ENCODE data around the gene FXR2.

FXR2 gene

GRCh38 chr17:7589891-7590691 lies 24.6 kb downstream of the FXR2 start, which contains the start of gene SOX15:
SOX15 (minus strand) TSS chr17:7590094; CDS start chr17:7589676, 418 bp downstream.
- H2AFZ ChIP-seq (ENCODE audit: low read depth, low read length): no peak within 1 kb of the TSS
- peaks cover 13% of the 10 kb centered on the region for H3K4me1 ChIP-seq (ENCODE audit: insufficient read depth, low read length)
- H3K27me3 ChIP-seq (ENCODE audit: insufficient read depth, low read length): no peaks in the 10 kb centered on the region
- H3K4me3 ChIP-seq (ENCODE audit: low read length): no peak within 1 kb of the TSS
- peaks cover 79% of the 10 kb centered on the region for H3K36me3 ChIP-seq (ENCODE audit: insufficient read depth, low read length)
- H3K9me3 ChIP-seq (ENCODE audit: low read length): peaks cover 2% of the 10 kb centered on the region

- H3K9me3 ChIP-seq (ENCODE audit: low read length): peaks cover 2% of the 10 kb centered on the region
- no peak overlapping the region for H3K4me3 ChIP-seq (ENCODE audit: low read length)
- no peak overlapping the region for H2AFZ ChIP-seq (ENCODE audit: low read depth, low read length)
- H3K36me3 ChIP-seq (ENCODE audit: insufficient read depth, low read length): peaks cover 71% of the 10 kb centered on the region
- peaks cover 13% of the 10 kb centered on the region for H3K4me1 ChIP-seq (ENCODE audit: insufficient read depth, low read length)
- no peaks in the 10 kb centered on the region for H3K27me3 ChIP-seq (ENCODE audit: insufficient read depth, low read length)
Observed at GRCh38 chr17:7589204-7589868, 25.4 kb downstream of the FXR2 start.

- Histone ChIP-seq H3K36me3 (ENCODE audit: insufficient read depth, low read length) (peaks cover 65% of the 10 kb centered on the region), H3K4me1 (ENCODE audit: insufficient read depth, low read length) (peaks cover 13% of the 10 kb centered on the region), H3K4me3 (ENCODE audit: low read length) (no peak overlapping the region), H3K9me3 (ENCODE audit: low read length) (peaks cover 2% of the 10 kb centered on the region), H3K27me3 (ENCODE audit: insufficient read depth, low read length) (no peaks in the 10 kb centered on the region), H2AFZ (ENCODE audit: low read depth, low read length) (no peak overlapping the region)
Observed at GRCh38 chr17:7588553-7589203, 26.0 kb downstream of the FXR2 start.

GRCh38 chr17:7587420-7588151 lies 27.1 kb downstream of the FXR2 start:
- no peaks in the 10 kb centered on the region for H3K27me3 ChIP-seq (ENCODE audit: insufficient read depth, low read length)
- H3K4me3 ChIP-seq (ENCODE audit: low read length): no peak overlapping the region
- H3K4me1 ChIP-seq (ENCODE audit: insufficient read depth, low read length): peaks cover 19% of the 10 kb centered on the region
- no peak overlapping the region for H2AFZ ChIP-seq (ENCODE audit: low read depth, low read length)
- H3K9me3 ChIP-seq (ENCODE audit: low read length): peaks cover 2% of the 10 kb centered on the region
- peaks cover 54% of the 10 kb centered on the region for H3K36me3 ChIP-seq (ENCODE audit: insufficient read depth, low read length)

GRCh38 chr17:7586673-7587419 lies 27.9 kb downstream of the FXR2 start:
- H3K9me3 ChIP-seq (ENCODE audit: low read length): peaks cover 2% of the 10 kb centered on the region
- no peak overlapping the region for H3K4me3 ChIP-seq (ENCODE audit: low read length)
- H3K36me3 ChIP-seq (ENCODE audit: insufficient read depth, low read length): peaks cover 49% of the 10 kb centered on the region
- H3K27me3 ChIP-seq (ENCODE audit: insufficient read depth, low read length): no peaks in the 10 kb centered on the region
- no peak overlapping the region for H2AFZ ChIP-seq (ENCODE audit: low read depth, low read length)
- peaks cover 19% of the 10 kb centered on the region for H3K4me1 ChIP-seq (ENCODE audit: insufficient read depth, low read length)

- Histone ChIP-seq H3K4me1 (ENCODE audit: insufficient read depth, low read length) (peaks cover 5% of the 10 kb centered on the region), H3K9me3 (ENCODE audit: low read length) (no peaks in the 10 kb centered on the region), H3K36me3 (ENCODE audit: insufficient read depth, low read length) (peaks cover 47% of the 10 kb centered on the region), H3K4me3 (ENCODE audit: low read length) (peak within 1 kb of the TSS; percentile 65), H2AFZ (ENCODE audit: low read depth, low read length) (no peak within 1 kb of the TSS), H3K27me3 (ENCODE audit: insufficient read depth, low read length) (no peaks in the 10 kb centered on the region)
Observed at GRCh38 chr17:7583253-7584109, 31.2 kb downstream of the FXR2 start, which contains the start of gene MPDU1. MPDU1 (plus strand) TSS chr17:7583852; CDS start chr17:7583863, 11 bp downstream.

- H2AFZ ChIP-seq (ENCODE audit: low read depth, low read length): no peak overlapping the region
- H3K36me3 ChIP-seq (ENCODE audit: insufficient read depth, low read length): peaks cover 47% of the 10 kb centered on the region
- H3K9me3 ChIP-seq (ENCODE audit: low read length): no peaks in the 10 kb centered on the region
- H3K4me3 ChIP-seq (ENCODE audit: low read length): peak overlapping the region; percentile 65
- H3K27me3 ChIP-seq (ENCODE audit: insufficient read depth, low read length): no peaks in the 10 kb centered on the region
- peaks cover 5% of the 10 kb centered on the region for H3K4me1 ChIP-seq (ENCODE audit: insufficient read depth, low read length)
Observed at GRCh38 chr17:7582396-7583252, 32.1 kb downstream of the FXR2 start.

GRCh38 chr17:7580604-7581575 lies 33.8 kb downstream of the FXR2 start:
- Histone ChIP-seq H3K4me3 (ENCODE audit: low read length) (no peak overlapping the region), H2AFZ (ENCODE audit: low read depth, low read length) (no peak overlapping the region), H3K36me3 (ENCODE audit: insufficient read depth, low read length) (peaks cover 53% of the 10 kb centered on the region), H3K9me3 (ENCODE audit: low read length) (no peaks in the 10 kb centered on the region), H3K4me1 (ENCODE audit: insufficient read depth, low read length) (peaks cover 5% of the 10 kb centered on the region), H3K27me3 (ENCODE audit: insufficient read depth, low read length) (no peaks in the 10 kb centered on the region)

GRCh38 chr17:7579834-7580603 lies 34.7 kb downstream of the FXR2 start:
- Histone ChIP-seq H3K4me3 (ENCODE audit: low read length) (no peak overlapping the region), H3K4me1 (ENCODE audit: insufficient read depth, low read length) (peaks cover 11% of the 10 kb centered on the region), H2AFZ (ENCODE audit: low read depth, low read length) (no peak overlapping the region), H3K27me3 (ENCODE audit: insufficient read depth, low read length) (no peaks in the 10 kb centered on the region), H3K9me3 (ENCODE audit: low read length) (no peaks in the 10 kb centered on the region), H3K36me3 (ENCODE audit: insufficient read depth, low read length) (peaks cover 60% of the 10 kb centered on the region)
